VCaP (cell line): ENCODE data around the gene PTPRT.

Source experiments
- H3K27ac ChIP-seq: fragments of 450-650 bp; 2 replicates; pipeline ENCODE4 v1.5.1; 2017
- TF ChIP-seq, protein P1 (sequence below): fragments of 450-650 bp; conservative IDR thresholded peaks from 2 replicates; pipeline ENCODE4 v1.5.1; 2017; ENCODE audit warnings: mild to moderate bottlenecking, moderate library complexity

Gene PTPRT

DNA sequence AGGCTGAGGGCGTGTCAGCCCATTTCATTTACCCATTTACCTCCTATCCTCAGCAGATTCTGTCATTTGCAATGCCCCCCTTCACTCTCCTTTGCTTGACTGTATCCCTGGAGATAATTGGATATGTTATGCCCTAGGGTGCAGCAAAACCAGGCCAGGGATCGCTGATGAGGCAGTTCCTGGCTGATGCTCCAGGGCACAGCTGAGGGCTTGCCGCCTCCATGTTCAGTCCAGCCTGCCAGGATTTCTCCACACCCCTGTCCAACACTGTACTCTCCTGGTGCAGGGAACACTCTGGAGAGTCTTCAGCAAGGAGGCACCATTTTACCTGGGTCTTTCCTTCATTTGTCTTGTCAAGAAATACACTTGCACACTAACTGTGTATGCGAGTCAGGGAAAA is 1039.5 kb downstream of the PTPRT start:
- TF ChIP-seq, protein P1, sequence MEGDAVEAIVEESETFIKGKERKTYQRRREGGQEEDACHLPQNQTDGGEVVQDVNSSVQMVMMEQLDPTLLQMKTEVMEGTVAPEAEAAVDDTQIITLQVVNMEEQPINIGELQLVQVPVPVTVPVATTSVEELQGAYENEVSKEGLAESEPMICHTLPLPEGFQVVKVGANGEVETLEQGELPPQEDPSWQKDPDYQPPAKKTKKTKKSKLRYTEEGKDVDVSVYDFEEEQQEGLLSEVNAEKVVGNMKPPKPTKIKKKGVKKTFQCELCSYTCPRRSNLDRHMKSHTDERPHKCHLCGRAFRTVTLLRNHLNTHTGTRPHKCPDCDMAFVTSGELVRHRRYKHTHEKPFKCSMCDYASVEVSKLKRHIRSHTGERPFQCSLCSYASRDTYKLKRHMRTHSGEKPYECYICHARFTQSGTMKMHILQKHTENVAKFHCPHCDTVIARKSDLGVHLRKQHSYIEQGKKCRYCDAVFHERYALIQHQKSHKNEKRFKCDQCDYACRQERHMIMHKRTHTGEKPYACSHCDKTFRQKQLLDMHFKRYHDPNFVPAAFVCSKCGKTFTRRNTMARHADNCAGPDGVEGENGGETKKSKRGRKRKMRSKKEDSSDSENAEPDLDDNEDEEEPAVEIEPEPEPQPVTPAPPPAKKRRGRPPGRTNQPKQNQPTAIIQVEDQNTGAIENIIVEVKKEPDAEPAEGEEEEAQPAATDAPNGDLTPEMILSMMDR: no peak
- no peak overlapping the region for H3K27ac ChIP-seq

DNA sequence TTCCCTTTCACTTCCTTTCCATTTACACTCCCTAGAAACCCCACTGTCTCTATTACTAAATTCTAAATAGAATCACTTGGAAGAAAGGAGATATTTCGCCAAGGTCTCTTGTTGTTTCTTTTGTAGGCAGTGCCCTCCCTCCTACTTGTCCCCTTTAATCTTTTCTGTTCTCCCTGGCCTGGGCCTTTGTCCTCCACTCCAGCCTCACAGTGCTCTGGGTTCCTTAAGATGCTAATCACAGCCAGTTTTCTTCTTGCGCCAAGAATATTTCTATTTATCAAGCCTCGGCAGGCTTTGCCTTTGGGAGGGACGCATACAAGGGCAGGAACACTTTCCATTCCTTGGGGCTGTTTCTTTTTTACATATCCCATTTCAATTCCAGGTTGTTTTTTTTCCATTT is 1051.0 kb downstream of the PTPRT start:
- TF ChIP-seq, protein P1: no peak
- no peak overlapping the region for H3K27ac ChIP-seq

DNA sequence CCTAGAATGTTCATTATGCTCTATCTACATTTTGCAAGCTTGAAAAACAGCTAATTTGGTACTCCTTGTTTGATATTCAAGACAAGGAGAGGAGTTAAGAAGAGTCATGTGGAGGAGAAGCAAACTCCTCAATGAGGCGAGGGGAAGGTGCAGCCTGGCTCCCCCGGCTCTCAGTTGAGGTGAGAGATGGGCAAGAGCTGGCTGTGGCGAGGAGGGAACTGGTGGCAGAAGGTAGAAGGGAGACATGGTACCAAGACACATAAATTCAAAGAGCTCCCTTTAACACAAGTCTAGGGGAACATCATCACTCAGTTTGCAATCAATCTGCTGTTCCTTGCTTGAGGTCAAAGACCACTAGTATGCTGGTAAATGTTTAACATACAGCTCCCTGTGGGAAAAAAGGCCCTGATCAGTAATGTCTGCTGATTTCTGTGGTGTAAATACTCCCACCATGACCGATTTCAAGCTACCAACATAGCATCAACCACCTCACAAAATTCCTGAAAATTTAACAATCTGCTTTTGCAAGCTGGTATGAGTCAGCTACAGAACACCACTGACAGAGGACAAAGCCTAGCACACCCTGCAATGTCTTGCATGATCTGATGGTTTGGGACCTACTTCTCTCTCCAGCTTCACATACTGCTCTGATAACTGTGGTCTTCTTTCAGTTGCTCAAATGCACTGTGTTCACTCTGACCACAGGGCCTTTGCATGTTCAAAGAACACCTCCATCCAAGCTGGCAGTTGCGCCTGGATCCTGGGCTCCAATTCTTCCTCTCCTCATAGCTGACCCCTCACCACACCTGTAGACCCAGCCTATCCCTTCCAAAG is 1055.2 kb downstream of the PTPRT start:
- H3K27ac ChIP-seq: no peak overlapping the region
- TF ChIP-seq, protein P1: no peak

DNA sequence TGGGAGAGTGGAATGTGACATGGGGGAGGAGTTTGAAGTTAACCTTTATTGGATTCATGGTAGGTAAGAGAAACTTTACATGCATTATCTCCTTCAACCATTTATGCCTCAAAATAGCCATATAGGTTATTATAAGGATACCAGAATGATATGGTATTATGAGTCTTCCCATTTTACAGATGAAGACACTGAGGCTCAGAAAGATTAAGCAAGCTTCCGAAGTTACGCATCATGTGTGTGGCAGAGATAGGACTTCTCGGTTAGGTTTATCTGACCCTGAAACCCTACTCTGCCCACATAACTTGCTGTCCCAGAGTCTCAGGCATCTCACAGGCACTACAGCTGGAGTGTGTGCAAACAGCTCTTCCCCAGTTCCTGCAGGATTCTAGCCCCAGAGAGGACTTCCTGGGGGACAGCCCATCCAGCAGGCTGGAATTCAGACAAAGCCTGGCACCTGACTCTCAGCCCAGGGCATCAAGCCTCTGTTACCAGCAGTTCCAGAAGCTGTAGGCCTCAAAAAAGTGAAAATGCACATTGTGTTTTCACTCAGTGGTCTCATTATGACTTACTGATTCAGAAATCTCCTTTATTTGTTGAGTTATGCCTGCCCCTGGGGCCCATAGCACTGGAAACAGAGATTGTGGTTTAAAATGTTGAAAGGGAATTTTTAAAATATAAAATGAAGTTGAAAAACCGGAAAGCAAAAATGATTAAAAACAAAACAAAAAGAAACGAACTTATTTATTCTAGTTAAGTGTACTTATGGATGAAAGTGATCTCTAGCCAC is 1058.7 kb downstream of the PTPRT start:
- TF ChIP-seq, protein P1: no peak
- H3K27ac ChIP-seq: no peak overlapping the region

DNA sequence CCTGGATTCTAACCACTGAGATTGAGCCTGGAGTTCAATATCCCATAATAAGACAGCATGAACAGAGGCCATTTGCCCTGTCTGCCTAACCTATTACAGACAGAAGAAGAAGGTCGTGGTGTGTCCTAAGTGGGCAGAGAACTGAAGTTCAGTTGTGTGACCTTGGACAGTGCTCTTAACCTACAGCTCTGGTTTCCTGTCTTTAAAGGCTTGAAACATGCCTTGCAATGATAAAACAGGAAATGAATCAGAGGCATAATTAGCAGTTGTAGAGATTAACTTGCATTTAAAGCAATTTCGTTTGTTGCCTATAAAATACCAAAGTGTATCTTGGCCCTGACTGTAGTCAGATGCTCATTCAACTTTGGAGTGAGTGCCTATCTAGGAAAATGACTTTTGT is 1064.3 kb downstream of the PTPRT start:
- TF ChIP-seq, protein P1: no peak
- H3K27ac ChIP-seq: no peak overlapping the region

DNA sequence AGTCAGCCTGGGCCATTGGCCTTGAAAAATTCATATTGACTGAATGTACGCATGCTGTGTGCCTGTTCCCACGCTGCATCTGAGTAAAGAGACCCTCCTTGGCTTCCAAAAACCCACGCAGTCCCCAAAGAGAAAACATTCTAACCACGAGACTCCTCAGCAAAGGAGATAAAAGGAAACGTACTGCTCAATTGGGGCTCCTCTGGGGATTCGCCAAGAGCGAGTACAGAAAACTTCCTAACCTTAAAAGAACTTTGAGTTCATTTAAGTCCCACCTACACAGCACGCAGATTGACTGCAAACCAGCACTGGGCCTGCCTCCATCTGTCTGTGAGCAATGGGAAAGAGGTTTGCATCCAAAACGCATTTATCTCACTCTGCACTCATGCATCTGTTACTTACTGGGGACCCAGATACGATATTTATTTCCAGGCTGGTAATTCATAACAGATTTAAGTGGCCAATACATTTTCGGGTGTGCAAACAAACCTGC is 1065.7 kb downstream of the PTPRT start:
- no peak overlapping the region for H3K27ac ChIP-seq
- TF ChIP-seq, protein P1: no peak

DNA sequence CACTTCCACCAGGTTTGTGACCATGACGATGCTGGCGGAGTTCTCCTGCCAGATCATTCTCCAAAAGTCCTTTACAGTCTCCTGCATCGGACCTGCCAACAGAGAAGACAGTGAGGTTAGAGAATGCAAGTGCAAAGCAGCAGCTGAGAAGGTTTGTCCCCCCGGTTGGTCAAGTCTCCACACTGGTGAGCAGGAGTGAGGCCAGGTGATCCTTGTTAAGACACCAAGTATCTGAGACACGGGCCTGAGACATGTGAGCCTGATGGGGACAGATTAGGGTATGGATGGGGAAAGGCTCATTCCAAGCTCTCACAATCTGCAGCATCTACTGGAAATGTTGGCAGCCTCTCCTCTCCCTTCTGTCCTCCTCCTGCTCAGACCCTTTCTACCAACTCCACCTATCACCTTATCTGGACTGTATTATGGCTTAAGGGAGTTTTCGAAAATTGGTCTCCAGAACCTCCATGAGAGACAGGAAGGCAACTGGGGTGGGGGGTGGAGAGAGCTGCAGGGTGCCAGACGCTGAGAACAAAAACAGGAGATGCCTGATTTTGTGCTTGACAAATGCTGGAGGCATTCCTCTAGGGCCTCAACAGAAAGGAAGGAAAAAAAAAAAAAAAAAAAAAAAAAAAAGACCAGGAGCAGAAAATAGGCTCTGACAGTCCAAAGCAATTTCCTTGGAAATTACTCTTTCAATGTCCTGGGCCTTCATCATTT is 1071.1 kb downstream of the PTPRT start:
- TF ChIP-seq, protein P1: no peak
- H3K27ac ChIP-seq: no peak overlapping the region
